ENCODE data around the gene SLC13A1. TPM values are rescaled to one million over a fixed set of nuclear protein-coding genes. Genes with fewer than 3 reads are reported as not detected.

Gene SLC13A1
- total and polyA plus RNA-seq, 4 donors: not detected

GRCh38 chr7:123079021-123079420, 120.7 kb downstream of the SLC13A1 start:
- Histone ChIP-seq H3K9ac (ENCODE audit: insufficient read depth in 1 of 2, low read length in 2 of 2) (no peak overlapping the region), H3K36me3 (ENCODE audit: control insufficient read depth in 4 of 4, insufficient read depth in 4 of 4, low read length in 4 of 4) (no peaks in the 10 kb centered on the region), H3K4me1 (ENCODE audit: control insufficient read depth in 5 of 5, insufficient read depth in 5 of 5, low read length in 5 of 5) (no peaks in the 10 kb centered on the region), H3K4me3 (no peak overlapping the region), H3K27ac (ENCODE audit: low read depth in 1 of 2, low read length in 1 of 2) (no peak overlapping the region), H3K9me3 (ENCODE audit: control insufficient read depth in 4 of 4, insufficient read depth in 3 of 4, low read length in 3 of 4) (no peaks in the 10 kb centered on the region), H3K27me3 (ENCODE audit: control insufficient read depth in 3 of 3, insufficient read depth in 3 of 3, low read length in 2 of 3) (no peaks in the 10 kb centered on the region)
- no peak for ATAC-seq (ENCODE audit: insufficient read depth, low FRiP score)
- DNase-seq: no peak
- WGBS, 2 donors: 82 to 95% methylated on average over 1 of the region's 1 CpG
- no peak for TF ChIP-seq CTCF (IDR thresholded peaks at IDR 0.05; ENCODE audit: control extremely low read depth, extremely low read depth)

- TF ChIP-seq CTCF (IDR thresholded peaks at IDR 0.05; ENCODE audit: control extremely low read depth, extremely low read depth): no peak
- 23 to 27% methylated on average over 4 of the region's 4 CpGs for WGBS, 2 donors
- H3K27ac ChIP-seq (ENCODE audit: low read depth in 1 of 2, low read length in 1 of 2): no peak overlapping the region
- ATAC-seq (ENCODE audit: insufficient read depth, low FRiP score) (no peak), DNase-seq (peak in 2 of 3 donors; percentile 13 to 47)
- no peaks in the 10 kb centered on the region for H3K27me3 ChIP-seq (ENCODE audit: control insufficient read depth in 3 of 3, insufficient read depth in 3 of 3, low read length in 2 of 3)
- no peaks in the 10 kb centered on the region for H3K4me1 ChIP-seq (ENCODE audit: control insufficient read depth in 5 of 5, insufficient read depth in 5 of 5, low read length in 5 of 5)
- H3K4me3 ChIP-seq: no peak overlapping the region
- peaks cover 0 to 2% (median 0%) of the 10 kb centered on the region in 4 donors for H3K9me3 ChIP-seq (ENCODE audit: control insufficient read depth in 4 of 4, insufficient read depth in 3 of 4, low read length in 3 of 4)
- H3K36me3 ChIP-seq (ENCODE audit: control insufficient read depth in 4 of 4, insufficient read depth in 4 of 4, low read length in 4 of 4): no peaks in the 10 kb centered on the region
- no peak overlapping the region for H3K9ac ChIP-seq (ENCODE audit: insufficient read depth in 1 of 2, low read length in 2 of 2)
Observed at GRCh38 chr7:123075838-123076467, 123.8 kb downstream of the SLC13A1 start.

GRCh38 chr7:123070702-123071286, 129.0 kb downstream of the SLC13A1 start:
- Histone ChIP-seq H3K9me3 (ENCODE audit: control insufficient read depth in 4 of 4, insufficient read depth in 3 of 4, low read length in 3 of 4) (peaks cover 0 to 8% (median 2%) of the 10 kb centered on the region in 4 donors), H3K27ac (ENCODE audit: low read depth in 1 of 2, low read length in 1 of 2) (no peak overlapping the region), H3K4me1 (ENCODE audit: control insufficient read depth in 5 of 5, insufficient read depth in 5 of 5, low read length in 5 of 5) (no peaks in the 10 kb centered on the region), H3K9ac (ENCODE audit: insufficient read depth in 1 of 2, low read length in 2 of 2) (no peak overlapping the region), H3K36me3 (ENCODE audit: control insufficient read depth in 4 of 4, insufficient read depth in 4 of 4, low read length in 4 of 4) (no peaks in the 10 kb centered on the region), H3K27me3 (ENCODE audit: control insufficient read depth in 3 of 3, insufficient read depth in 3 of 3, low read length in 2 of 3) (no peaks in the 10 kb centered on the region), H3K4me3 (no peak overlapping the region)
- 66 to 68% methylated on average over 5 of the region's 5 CpGs for WGBS, 2 donors
- DNase-seq (no peak), ATAC-seq (ENCODE audit: insufficient read depth, low FRiP score) (no peak)
- no peak for TF ChIP-seq CTCF (IDR thresholded peaks at IDR 0.05; ENCODE audit: control extremely low read depth, extremely low read depth)
